T47D (cell line): Measurements from ENCODE around the gene ZNF432.
"Not testable (repeated sequence)": the region's sequence is repeated elsewhere in the genome, so short reads cannot be mapped to it uniquely, and the experiment has no call there.

Source experiments
- DNase-seq, 2 experiments: peaks; one replicate each; pipeline versions ENCODE4 v3.0.0 to v3.0.0-alpha.2; 2011 to 2012; ENCODE audit warnings: low read depth in 1 of 2, low spot score in 1 of 2
- JUND ChIP-seq: IDR thresholded peaks from 2 replicates; pipeline ENCODE4 v1.6.1; 2012; ENCODE audit warnings: low read depth
- in situ Hi-C: cut with HindIII; loops from 2 replicates; pipeline ENCODE4 v1.10.0; 2016; ENCODE audit warnings: low sequenced_read_pairs, low pct_unique_long_range_greater_than_20kb

Gene ZNF432

DNA sequence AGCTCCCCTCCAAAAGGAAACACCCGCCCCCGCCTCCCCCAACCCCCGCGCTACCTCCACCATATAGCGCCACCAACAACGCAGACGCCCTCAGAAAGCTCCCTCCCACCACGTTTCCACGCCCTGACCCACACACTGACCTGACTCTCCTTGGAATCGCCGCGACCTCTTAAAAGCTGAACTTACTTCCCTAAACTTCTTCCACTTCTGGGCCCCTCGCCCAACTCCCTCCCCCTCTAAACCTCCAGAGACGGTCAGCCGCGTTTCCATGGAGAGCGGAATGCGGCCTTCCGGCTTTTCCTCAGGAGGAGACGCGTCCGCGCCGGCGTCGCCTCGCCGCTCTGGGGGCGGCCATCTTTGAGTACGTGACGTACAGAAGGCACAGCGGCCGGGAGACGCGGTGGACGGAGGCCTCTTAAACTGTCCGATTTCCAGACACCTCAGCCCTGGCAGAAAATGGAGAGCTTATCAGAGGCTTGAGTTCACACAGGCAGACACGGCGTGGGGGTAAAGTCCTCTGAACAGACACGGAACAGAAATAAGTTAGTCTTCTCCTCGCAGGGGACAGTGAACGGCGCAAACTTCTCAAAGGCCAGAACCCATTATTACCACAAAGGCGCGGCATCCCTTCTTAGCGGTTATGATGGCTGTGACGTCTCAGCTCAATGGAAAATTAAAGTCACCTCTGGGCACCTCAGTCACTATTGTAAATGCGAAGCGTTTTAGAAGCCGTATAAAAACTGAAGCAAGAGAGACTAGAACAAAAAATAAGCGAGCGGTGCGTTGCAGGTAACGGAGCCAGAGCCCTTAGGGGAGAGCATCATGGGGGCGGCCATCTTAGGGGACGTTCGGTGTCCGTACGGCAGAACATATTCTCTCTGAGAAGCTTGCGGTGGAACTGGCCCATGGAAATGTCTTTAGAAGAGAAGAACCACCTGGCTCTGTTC lies at the start of gene ZNF432:
Gene ZNF432 (minus strand): TSS at position 284 of the 947 bp plus-strand sequence. CDS start 1,970 bp downstream, outside the sequence.
- DNase-seq, result peak; percentile 57 to 93
- TF ChIP-seq JUND, result no peak
- in situ Hi-C loops, result no loop called here

- in situ Hi-C loops, DNase-seq: not testable (repeated sequence)
Observed at GRCh38 chr19:52096416-52096815, 47.8 kb upstream of the ZNF432 start.

GRCh38 chr19:52095172-52096014 lies 46.8 kb upstream of the ZNF432 start, which contains the start of gene ZNF841:
Gene ZNF841, minus strand, starts transcription at chr19:52095765. Its CDS starts 10,964 bp downstream, at chr19:52084801.
- peak; percentile 51 to 96 for DNase-seq
- in situ Hi-C loops, result no loop called here
- TF ChIP-seq JUND, result no peak

GRCh38 chr19:52094526-52095130 lies 46.0 kb upstream of the ZNF432 start:
- no peak for DNase-seq
- in situ Hi-C loops, result no loop called here
- no peak for TF ChIP-seq JUND

DNA sequence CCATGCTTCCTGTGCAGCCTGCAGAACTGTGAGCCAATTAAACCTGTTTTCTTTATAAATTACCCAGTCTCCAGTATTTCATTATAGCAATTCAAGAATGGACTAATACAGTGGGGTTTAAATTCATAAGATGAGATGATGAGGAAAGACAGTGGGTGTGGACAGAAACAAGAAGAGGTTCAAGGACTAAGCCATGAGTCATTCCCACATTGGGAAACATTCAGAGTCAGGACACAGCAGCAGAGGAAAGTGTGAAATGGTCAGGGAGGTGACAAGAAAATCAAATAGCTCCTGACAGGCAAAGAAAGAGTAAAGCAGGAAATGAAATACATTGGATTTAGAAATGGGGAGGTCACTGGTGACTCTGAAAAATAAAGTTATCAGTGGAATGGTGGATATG lies 37.8 kb upstream of the ZNF432 start:
- in situ Hi-C loops, result no loop called here
- no peak for TF ChIP-seq JUND
- DNase-seq, result no peak

GRCh38 chr19:52070496-52070895 lies 21.9 kb upstream of the ZNF432 start:
- no peak for TF ChIP-seq JUND
- in situ Hi-C loops, result no loop called here
- no peak for DNase-seq

GRCh38 chr19:52069653-52070052 lies 21.0 kb upstream of the ZNF432 start:
- no peak for TF ChIP-seq JUND
- in situ Hi-C loops, result no loop called here
- DNase-seq, result no peak

DNA sequence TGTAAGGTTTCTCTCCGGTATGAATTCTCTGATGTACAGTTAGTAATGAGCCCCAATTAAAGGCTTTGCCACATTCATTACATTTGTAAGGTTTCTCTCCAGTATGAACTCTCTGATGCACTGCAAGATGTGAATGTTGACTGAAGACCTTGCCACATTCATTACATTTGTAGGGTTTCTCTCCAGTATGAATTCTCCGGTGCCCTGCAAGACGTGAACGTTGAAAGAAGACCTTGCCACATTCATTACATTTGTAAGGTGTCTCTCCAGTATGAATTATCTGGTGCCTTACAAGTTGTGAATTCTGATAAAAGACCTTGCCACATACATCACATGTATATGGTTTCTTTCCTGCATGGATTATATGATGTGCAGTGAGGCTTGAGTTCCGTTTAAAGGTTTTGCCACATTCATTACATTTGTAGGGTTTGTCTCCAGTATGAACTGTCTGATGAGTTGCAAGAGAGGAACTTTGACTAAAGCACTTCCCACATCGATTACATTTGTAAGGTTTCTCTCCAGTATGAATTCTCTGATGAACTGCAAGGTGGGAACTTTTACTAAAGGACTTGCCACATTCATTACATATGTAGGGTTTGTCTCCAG lies 17.7 kb upstream of the ZNF432 start:
- in situ Hi-C loops, result no loop called here
- TF ChIP-seq JUND, result no peak
- no peak for DNase-seq

- in situ Hi-C loops, result no loop called here
- DNase-seq, result no peak
- no peak for TF ChIP-seq JUND
Observed at GRCh38 chr19:52065399-52065798, 16.8 kb upstream of the ZNF432 start.

DNA sequence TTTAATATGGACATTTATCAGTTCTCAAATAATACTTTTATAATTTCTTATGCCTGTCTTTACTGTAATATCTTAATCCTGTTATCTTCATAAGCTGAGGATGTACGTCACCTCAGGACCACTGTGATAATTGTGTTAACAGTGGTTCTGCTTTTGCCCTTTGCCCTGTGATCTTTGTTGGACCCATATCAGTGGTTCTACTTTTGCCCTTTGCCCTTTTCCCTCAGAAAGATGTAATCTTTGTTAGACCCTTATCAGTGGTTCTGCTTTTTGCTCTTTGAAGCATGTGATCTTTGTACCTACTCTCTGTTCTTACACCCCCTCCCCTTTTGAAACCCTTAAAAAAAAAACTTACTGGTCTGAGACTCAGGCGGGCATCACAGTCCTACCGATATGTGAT lies 7.8 kb upstream of the ZNF432 start:
- DNase-seq, in situ Hi-C loops: not testable (repeated sequence)

DNA sequence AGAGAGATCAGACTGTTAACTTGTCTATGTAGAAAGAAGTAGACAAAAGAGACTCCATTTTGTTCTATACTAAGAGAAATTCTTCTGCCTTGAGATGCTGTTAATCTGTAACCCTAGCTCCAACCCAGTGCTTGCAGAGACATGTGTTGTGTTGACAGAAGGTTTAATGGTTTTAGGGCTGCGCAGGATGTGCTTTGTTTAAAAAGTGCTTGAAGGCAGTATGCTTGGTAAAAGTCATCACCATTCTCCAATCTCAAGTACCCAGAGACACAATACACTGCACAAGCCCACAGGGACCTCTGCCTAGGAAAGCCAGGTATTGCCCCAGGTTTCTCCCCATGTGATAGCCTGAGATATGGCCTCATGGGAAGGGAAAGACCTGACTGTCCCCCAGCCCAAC lies 3.1 kb upstream of the ZNF432 start:
- in situ Hi-C loops, DNase-seq: not testable (repeated sequence)

DNA sequence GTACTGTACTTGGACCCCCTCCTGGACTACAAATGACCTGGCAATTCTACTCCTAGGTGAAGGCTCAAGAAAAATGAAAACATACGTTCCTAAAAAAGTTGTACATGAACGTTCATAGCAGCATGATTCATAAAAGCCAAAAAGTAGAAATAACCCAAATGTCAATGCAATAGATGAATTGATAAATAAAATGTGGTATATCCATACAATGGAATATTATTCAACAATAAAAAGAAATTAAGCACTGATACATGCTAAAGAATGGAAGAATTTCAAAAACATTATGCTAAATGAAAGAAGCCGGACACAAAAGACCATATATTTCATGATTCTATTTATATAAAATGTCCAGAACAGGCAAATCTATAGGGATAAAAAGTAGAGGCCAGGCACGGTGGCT lies 9.5 kb downstream of the ZNF432 start:
- TF ChIP-seq JUND, result no peak
- no peak for DNase-seq
- in situ Hi-C loops, result no loop called here
